ENCODE measurements around the gene TSPO.

- TF ChIP-seq EZH2 (IDR thresholded peaks at IDR 0.05; ENCODE audit: insufficient read depth, poor library complexity, severe bottlenecking), result no peak
- no peak for TF ChIP-seq EZH2phosphoT487 (IDR thresholded peaks at IDR 0.05; ENCODE audit: insufficient read depth, low read depth)
These were observed 17.3 kb downstream of the TSPO start for GRCh38 chr22:43168471-43169309.

All from GM23248 (cell line).